ENCODE data around the gene SLC23A2.
A peak's percentile ranks its signal among the peaks of the same experiment; 100 is the strongest.

SLC23A2 gene

DNA sequence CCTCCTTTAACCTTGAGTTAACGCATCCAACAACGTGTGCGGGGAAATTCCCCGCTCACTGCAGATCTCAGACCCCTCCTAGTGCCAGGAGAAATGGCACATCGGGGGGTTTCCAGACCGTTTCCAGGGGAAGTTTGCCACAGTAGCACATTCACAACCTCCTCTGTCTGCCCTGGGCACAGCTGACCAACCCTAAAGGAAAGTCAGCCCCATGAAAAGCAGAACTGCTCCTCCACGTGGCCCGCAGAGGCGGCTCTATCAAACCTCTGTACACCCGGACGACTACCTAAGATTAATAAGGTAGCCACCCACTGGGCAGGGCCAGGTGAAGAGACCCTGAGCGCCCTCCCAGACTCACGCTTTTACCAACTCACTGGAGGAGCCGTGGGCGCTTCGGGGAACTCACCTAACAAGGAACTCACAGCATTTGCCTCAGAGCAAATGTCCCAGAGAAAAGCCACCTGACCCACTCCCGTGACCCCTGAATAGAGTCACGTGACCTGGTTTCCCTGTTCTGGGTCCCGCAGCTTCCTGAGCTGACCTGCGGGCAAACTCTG is 186.5 kb downstream of the SLC23A2 start:
- peak in 2 of 3 donors; percentile 49 to 52 for DNase-seq (ENCODE audit: low read depth in 3 of 3)

DNA sequence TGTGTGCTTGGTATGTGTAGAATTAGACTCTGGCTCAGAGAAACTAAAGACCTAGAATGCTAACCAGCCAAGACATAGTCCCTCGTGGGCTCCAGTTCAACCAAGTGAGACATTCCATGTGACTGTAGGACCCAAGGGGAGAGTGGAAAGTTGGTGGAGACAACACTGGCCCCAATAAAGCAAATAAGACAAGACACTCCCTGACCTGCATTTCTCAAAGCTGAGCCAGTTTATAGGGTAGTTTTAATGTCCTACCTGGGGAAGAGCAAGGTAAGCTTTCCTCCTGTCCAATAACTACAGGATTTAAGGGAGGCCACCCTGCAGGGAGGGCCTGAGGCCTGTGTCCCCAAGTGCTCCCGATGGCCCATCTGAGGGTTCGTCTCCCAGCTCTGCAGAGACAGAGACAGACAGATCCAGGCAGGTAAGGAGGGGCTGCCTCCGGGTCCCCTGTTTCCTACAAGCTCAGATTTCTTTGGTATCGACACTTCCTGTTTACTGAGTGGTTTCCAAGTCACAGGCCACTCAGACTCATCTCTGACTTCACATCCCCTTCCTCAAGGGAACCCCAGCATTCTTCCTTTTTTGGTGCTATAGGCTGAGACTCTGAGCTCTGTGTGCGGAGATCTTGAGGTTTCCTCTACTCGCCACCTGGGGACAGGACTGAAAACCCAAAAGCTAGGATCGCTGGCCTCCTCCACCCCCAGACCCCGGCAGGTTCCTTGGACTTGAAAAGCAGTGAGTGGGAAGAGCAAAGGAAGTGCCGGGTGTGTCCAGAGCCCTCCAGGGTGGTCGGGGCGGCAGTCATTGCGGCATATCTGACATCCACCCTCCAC is 187.2 kb downstream of the SLC23A2 start:
- DNase-seq (ENCODE audit: low read depth in 3 of 3): peak in 2 of 3 donors; percentile 32 to 41

DNA sequence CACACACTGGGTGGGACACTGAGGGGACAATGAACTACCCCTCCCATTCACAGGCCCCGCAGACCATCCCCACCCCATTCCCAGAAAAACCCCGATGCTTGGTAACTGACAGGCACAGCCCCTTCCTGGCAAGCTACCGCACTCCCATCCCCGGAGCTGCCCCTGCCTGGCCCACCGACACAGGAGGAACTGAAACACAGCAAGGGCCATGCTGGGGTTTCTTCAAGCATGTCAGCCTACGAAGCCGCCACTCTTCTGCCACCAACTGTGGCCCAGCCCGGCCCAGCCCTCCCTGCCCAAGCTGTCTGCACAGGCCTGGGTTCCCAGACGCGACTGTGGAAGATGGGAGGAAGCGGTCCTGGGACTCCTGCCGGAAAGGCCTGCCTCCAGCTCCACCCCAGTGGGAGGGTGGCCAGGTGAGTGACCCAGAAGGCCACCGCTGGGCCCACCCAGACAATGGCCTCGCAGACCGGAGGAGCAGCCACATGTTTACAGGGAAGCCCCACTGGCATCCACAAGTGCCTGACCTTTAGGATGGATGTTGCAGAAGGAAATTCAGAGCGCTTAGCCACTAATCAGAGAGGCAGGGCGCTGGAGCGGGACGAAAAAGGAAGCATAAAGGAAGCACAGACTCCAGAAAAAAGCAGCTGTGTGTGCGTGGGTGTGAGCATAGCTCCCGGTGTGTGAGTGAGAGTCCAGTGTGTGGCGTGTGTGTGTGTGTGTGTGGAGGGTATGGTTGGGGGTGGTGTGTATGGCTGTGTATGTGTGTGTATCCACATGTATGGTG is 188.0 kb downstream of the SLC23A2 start:
- DNase-seq (ENCODE audit: low read depth in 3 of 3): peak in 1 of 3 donors; percentile 19

DNA sequence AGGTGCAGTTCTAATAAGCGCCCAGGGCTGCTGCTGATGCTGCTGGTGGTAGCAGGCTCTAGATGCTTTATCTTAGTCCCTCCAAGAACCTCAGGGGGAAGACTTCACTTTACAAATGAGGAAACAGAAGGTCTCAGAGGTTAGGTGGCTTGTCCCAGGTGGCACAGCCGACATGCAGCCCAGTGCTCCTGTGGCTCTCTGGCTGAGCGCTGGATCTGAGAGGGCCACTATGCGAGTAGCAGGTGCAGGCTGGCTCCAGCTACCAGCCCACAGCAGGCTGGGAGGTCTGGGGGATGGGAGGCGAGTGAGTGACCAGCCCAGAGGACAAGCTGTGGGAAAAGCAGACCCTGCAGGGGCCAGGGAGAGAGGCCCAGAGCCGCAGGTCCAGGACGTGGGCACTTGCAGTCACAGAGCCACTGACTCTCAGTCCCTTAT is 188.7 kb downstream of the SLC23A2 start:
- DNase-seq (ENCODE audit: low read depth in 3 of 3): peak in 1 of 3 donors; percentile 9

DNA sequence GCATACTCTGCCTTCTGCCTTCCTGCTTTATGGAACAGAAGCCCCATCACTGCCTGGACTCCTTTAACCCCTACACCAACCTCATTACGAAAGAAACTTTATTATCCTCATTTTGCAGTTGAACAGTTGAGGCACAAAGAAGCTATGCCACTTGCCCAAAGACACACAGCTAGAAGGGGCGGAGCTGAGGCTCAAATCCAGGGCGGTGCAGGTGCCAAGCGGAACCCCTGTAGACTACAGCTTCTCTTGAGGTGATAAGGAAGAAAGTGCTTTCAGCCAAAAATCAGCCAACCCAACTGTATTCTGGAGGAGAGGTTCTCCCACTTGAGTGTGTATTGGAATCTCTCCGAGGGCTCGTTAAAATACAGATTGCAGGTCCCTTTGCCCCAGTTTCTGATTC is 189.1 kb downstream of the SLC23A2 start:
- no peak for DNase-seq (ENCODE audit: low read depth in 3 of 3)

DNA sequence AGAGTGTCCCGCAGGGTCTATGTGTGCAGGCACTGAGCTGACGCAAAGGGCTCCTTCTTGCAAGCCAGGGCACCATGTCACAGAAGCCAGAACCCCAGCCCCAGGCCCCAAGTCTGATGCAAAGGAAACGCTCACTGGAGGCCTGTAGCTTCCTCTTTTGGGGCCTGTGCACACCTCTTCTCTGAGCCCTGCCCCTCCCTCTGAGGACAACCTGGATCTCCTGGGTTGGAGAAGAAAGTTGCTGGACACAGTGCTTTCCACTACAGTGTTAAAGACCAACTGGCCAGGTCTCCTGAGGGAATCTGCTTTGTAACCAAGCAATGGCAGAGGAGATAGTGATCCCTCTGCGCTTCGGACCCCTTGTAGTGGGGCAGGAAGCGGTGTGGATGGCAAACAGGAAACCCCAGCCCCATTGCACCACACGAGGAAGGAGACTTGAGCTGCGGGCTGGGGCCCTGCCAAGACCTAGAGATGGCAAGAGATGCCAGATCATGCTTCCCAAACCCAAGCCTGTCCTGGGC is 189.6 kb downstream of the SLC23A2 start:
- DNase-seq (ENCODE audit: low read depth in 3 of 3): peak in 1 of 3 donors; percentile 38

DNA sequence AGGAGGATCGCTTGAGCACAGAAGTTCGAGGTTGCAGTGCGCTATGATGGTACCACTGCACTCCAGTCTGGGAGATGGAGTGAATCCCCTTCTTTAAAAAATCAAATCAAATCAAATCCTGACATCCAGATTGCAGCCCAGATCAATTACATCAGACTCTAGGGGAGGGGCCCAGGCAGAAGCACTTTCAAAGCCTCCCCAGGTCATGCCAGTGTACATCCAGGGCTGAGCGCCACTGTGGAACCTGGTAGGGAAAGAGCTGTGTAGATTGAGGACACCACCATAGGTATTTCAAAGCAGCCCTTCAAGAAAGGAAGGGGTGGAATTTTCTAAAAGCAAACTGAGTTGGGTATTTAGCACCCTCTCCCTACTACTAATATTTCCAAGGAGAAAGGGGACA is 190.1 kb downstream of the SLC23A2 start:
- DNase-seq (ENCODE audit: low read depth in 3 of 3): no peak

DNA sequence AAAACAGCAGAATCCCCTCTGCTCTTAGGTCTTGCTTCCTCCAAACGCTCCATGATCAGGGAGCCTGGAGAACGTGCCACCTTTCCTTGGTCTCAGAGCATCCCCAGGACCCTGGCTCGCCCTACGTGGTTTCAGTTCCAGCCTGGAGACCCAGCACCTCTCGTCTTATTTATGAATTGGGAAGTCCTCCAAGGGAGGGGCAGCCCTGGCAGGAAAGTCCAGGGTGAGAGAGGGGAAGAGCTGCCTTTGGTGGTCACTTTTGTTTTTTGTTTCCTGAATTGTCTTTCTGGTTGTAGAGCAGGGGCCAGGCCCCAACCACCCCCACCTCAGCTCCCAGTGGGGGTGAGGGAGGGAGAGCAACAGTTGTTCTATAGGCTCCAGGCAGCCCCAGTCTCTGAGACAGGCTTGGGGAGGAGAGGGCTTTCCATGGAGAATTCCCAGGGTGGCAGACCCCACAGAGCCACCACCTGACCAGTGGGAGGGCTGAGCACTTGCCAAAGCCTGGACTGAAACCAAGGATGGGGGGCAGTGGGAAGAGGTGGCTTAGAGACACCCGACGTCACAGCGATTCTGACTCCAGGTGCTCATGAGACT is 190.8 kb downstream of the SLC23A2 start:
- no peak for DNase-seq (ENCODE audit: low read depth in 3 of 3)

DNA sequence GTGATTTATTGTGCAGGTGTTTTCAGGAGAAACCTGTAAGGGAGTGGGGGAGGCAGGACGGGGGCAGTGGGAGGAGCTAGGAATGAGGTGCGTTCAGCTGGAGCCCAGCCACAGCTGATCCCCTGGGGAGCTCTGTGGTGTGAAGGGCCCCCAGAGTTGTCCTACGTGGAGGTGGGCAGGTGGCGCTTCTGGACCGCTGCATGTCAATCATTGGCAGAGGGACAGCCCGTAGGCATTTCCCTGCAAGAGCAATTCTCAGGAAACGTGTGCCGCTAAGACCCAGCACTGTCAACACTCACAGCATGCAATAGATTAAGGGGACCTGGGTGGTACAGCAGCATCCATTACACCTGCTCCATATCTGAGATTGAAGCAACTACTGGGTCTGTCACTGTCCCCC is 191.6 kb downstream of the SLC23A2 start:
- no peak for DNase-seq (ENCODE audit: low read depth in 3 of 3)

DNA sequence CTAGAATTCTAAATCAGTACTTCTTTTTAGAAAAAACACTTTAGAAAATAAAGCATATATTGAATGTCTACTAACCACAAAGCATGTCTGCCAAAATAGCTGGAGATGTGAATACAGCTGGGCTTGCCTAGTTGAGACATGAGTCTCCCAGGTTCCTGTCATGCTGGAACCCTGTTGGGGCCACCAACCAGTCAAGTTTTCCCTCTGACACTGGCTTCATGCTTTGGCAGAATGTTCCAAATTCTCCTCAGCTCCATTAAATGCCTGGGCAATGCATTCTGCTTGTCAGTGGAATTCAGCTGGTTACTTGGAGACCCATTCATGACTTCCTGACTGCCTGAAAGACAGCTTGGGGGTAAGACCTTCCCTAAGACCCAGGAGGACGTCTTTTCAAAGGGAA is 192.4 kb downstream of the SLC23A2 start:
- DNase-seq (ENCODE audit: low read depth in 3 of 3): no peak

DNA sequence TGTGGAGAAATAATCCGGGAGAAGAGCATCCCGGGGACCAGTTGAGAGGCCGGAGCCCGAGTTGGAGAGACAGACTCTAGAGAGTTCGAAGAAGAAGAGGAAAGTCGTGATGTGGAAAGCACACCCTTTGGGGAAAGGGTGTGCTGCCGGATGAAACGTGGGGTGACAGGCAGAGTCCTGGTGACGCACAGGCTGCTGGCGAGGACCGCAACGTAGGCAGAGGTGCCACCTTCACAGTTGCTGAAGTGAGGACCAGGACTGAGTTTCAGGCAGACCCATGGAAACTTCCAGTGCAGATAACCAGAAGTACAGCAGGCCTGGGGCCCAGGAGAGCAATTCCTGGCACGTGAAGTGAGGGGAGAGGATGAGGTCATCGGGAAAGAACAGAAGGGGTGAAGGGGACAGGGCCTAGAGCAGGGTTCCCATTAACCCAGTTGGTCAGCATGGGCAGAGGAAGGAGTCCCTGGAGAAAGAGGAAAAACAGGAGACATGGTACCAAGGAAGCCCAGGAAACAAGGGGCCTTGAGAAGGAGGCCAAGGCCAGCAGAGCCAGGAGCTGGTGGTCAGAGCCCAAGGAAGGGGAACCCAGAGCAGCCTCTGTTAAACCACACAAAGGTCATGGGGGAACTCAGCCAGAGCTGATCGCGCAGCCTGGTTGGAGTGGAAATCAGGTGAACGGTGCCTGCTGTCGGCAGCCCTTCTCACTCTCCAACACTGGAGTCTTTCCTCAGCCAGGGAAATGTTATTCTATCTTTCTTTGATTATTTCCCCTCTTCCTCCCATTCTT is 195.5 kb downstream of the SLC23A2 start:
- DNase-seq (ENCODE audit: low read depth in 3 of 3): no peak

DNA sequence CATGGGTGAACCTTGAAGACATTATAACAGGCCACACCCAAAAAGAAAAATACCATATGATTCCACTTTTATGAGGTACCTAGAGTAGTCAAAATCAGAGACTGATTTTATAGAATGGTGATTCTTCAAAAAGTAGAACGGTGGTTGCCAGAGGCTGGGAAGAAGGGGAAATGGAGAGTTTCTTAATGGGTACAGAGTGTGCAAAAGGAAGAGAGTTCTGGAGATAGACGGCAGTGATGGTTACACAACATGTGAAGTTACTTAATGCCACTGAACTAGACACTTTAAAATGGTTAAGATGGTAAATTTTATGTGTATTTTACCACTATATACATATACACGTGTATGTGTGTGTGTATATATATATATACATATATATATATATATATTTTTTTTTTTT is 198.8 kb downstream of the SLC23A2 start:
- DNase-seq (ENCODE audit: low read depth in 3 of 3): no peak

All from stimulated activated CD4-positive, alpha-beta T cell treated with anti-CD3 and anti-CD28 coated beads, TNF-alpha, amount 100 ng/mL, for 48 hours (primary cell).